Neuronal stem cell (in vitro differentiated cells): ENCODE measurements around the gene METTL16.
A peak's percentile ranks its signal among the peaks of the same experiment; 100 is the strongest.

ENCODE experiments used
- DNase-seq: peaks from one replicate; pipeline ENCODE4 v3.0.0-alpha.2; 2013; ENCODE audit warnings: low spot score
- H2AFZ ChIP-seq: one replicate; pipeline ENCODE4 v1.6.1; 2013; ENCODE audit warnings: mild to moderate bottlenecking, low read length, inconsistent platforms
- H2AK5ac ChIP-seq: 2 replicates; pipeline ENCODE4 v1.6.1; 2013; ENCODE audit warnings: low read depth, mild to moderate bottlenecking, inconsistent platforms, low read length, moderate library complexity, mixed read lengths
- H2BK120ac ChIP-seq: 2 replicates; pipeline ENCODE4 v1.6.1; 2013; ENCODE audit warnings: low read depth, mild to moderate bottlenecking, inconsistent platforms, low read length, moderate library complexity, mixed read lengths
- H2BK12ac ChIP-seq: one replicate; pipeline ENCODE4 v1.6.1; 2013; ENCODE audit warnings: low read length, inconsistent platforms
- H2BK15ac ChIP-seq: 2 replicates; pipeline ENCODE4 v1.6.1; 2013; ENCODE audit warnings: mild to moderate bottlenecking, low read length, inconsistent platforms, mixed read lengths
- H2BK5ac ChIP-seq: one replicate; pipeline ENCODE4 v1.6.1; 2013; ENCODE audit warnings: inconsistent platforms, mild to moderate bottlenecking, low read length, moderate library complexity
- H3K14ac ChIP-seq: one replicate; pipeline ENCODE4 v1.6.1; 2013; ENCODE audit warnings: low read length, inconsistent platforms
- H3K18ac ChIP-seq: 2 replicates; pipeline ENCODE4 v1.6.1; 2013; ENCODE audit warnings: low read length, inconsistent platforms
- H3K23ac ChIP-seq: 2 replicates; pipeline ENCODE4 v1.6.1; 2013; ENCODE audit warnings: low read depth, mild to moderate bottlenecking, mixed read lengths, low read length, inconsistent platforms; ENCODE audit not compliant: poor library complexity
- H3K27ac ChIP-seq: replicated peaks from 3 replicates; pipeline ENCODE4 v1.5.1; 2013; ENCODE audit warnings: low read length, inconsistent platforms
- H3K27me3 ChIP-seq, 3 experiments: 2 replicates each; pipeline ENCODE4 v1.6.1; 2013; ENCODE audit warnings: low read length in 3 of 3, mild to moderate bottlenecking in 2 of 3, inconsistent platforms in 1 of 3, low read depth in 1 of 3, mixed read lengths in 1 of 3, moderate library complexity in 1 of 3; ENCODE audit not compliant: control insufficient read depth in 3 of 3, insufficient read depth in 3 of 3
- H3K36me3 ChIP-seq, 2 donors: replicated peaks in 1 of 2; 2 replicates each; pipeline ENCODE4 v1.6.1; 2013; ENCODE audit warnings: low read length in 2 of 2; ENCODE audit not compliant: control insufficient read depth in 2 of 2, insufficient read depth in 2 of 2
- H3K4ac ChIP-seq: 2 replicates; pipeline ENCODE4 v1.6.1; 2013; ENCODE audit warnings: inconsistent platforms, mild to moderate bottlenecking, low read length, moderate library complexity
- H3K4me1 ChIP-seq, 2 donors: 1 replicate in 1 of 2; 2 replicates in 1 of 2; pipeline ENCODE4 v1.6.1; 2013; ENCODE audit warnings: low read length in 2 of 2, low read depth in 1 of 2; ENCODE audit not compliant: control insufficient read depth in 2 of 2, insufficient read depth in 1 of 2
- H3K4me2 ChIP-seq: one replicate; pipeline ENCODE4 v1.6.1; 2013; ENCODE audit warnings: mild to moderate bottlenecking, low read length, inconsistent platforms; ENCODE audit not compliant: insufficient read depth, poor library complexity, severe bottlenecking
- H3K4me3 ChIP-seq, 2 donors: 2 replicates each; pipeline ENCODE4 v1.5.1; 2013; ENCODE audit warnings: low read length in 2 of 2, mild to moderate bottlenecking in 2 of 2, inconsistent platforms in 1 of 2, moderate library complexity in 1 of 2
- H3K79me1 ChIP-seq: one replicate; pipeline ENCODE4 v1.6.1; 2013; ENCODE audit warnings: low read depth, mild to moderate bottlenecking, inconsistent platforms, low read length, moderate library complexity
- H3K9ac ChIP-seq: one replicate; pipeline ENCODE4 v1.6.1; 2013; ENCODE audit warnings: mild to moderate bottlenecking, low read depth, low read length, inconsistent platforms; ENCODE audit not compliant: poor library complexity
- H3K9me3 ChIP-seq, 2 donors: replicated peaks in 1 of 2; 2 replicates each; pipeline versions ENCODE3 to v1.6.1; 2013; ENCODE audit warnings: low read length in 2 of 2, mild to moderate bottlenecking in 2 of 2, inconsistent platforms in 1 of 2, low read depth in 1 of 2, mixed read lengths in 1 of 2, moderate library complexity in 1 of 2; ENCODE audit not compliant: control insufficient read depth in 2 of 2, insufficient read depth in 1 of 2
- H4K8ac ChIP-seq: one replicate; pipeline ENCODE4 v1.6.1; 2013; ENCODE audit warnings: low read depth, mild to moderate bottlenecking, inconsistent platforms, low read length, moderate library complexity
- H4K91ac ChIP-seq: one replicate; pipeline ENCODE4 v1.6.1; 2013; ENCODE audit warnings: low read length, low read depth, mild to moderate bottlenecking, inconsistent platforms; ENCODE audit not compliant: poor library complexity
- WGBS, 2 donors: extraction: QIAGEN DNeasy Blood & Tissue Kit; methylation state at CpG; one replicate each; pipeline ENCODE4 v1.1.7; 2013; ENCODE audit warnings: missing lambda C conversion rate in 2 of 2, mixed read lengths in 1 of 2; ENCODE audit not compliant: insufficient read length in 2 of 2, insufficient replicate concordance in 1 of 2; ENCODE audit errors: extremely low coverage in 2 of 2; 5-methylcytosine and 5-hydroxymethylcytosine counted together

METTL16 gene

GRCh38 chr17:2423271-2423670, 88.4 kb downstream of the METTL16 start:
- no peak overlapping the region for H3K4me2 ChIP-seq
- WGBS, 2 donors: no CpG with 5 or more reads among the region's 6 CpGs
- H3K14ac ChIP-seq: no peak overlapping the region
- no peak overlapping the region for H4K8ac ChIP-seq
- no peak overlapping the region for H3K4ac ChIP-seq
- no peak overlapping the region for H2BK12ac ChIP-seq
- no peak overlapping the region for H3K9ac ChIP-seq
- no peak overlapping the region for H3K18ac ChIP-seq
- DNase-seq: no peak
- peaks cover 16 to 62% of the 10 kb centered on the region in 2 donors for H3K36me3 ChIP-seq
- no peak overlapping the region for H2AFZ ChIP-seq
- no peak overlapping the region for H2BK120ac ChIP-seq
- H4K91ac ChIP-seq: no peak overlapping the region
- no peak overlapping the region for H2BK5ac ChIP-seq
- no peaks in the 10 kb centered on the region for H3K9me3 ChIP-seq
- no peak overlapping the region for H3K27ac ChIP-seq
- no peak overlapping the region for H2BK15ac ChIP-seq
- no peak overlapping the region for H2AK5ac ChIP-seq
- H3K4me3 ChIP-seq: no peak overlapping the region
- H3K27me3 ChIP-seq: no peaks in the 10 kb centered on the region
- no peak overlapping the region for H3K23ac ChIP-seq
- H3K79me1 ChIP-seq: no peaks in the 10 kb centered on the region
- H3K4me1 ChIP-seq: no peaks in the 10 kb centered on the region

- no peaks in the 10 kb centered on the region for H3K27me3 ChIP-seq
- H3K36me3 ChIP-seq: peaks cover 16 to 67% of the 10 kb centered on the region in 2 donors
These were observed 90.2 kb downstream of the METTL16 start for GRCh38 chr17:2421315-2422147.

GRCh38 chr17:2420176-2420575, 91.5 kb downstream of the METTL16 start:
- Histone ChIP-seq H3K4me3 (no peak overlapping the region), H2AFZ (no peak overlapping the region), H3K79me1 (no peaks in the 10 kb centered on the region), H3K4me1 (peaks cover 6 to 15% of the 10 kb centered on the region in 2 donors), H3K9ac (no peak overlapping the region), H3K18ac (no peak overlapping the region), H3K4ac (no peak overlapping the region), H3K9me3 (no peaks in the 10 kb centered on the region), H2BK5ac (no peak overlapping the region), H2AK5ac (no peak overlapping the region), H3K36me3 (peaks cover 17 to 60% of the 10 kb centered on the region in 2 donors), H4K8ac (no peak overlapping the region), H4K91ac (no peak overlapping the region), H3K23ac (no peak overlapping the region), H2BK12ac (no peak overlapping the region), H2BK15ac (no peak overlapping the region), H3K14ac (no peak overlapping the region), H3K4me2 (no peak overlapping the region), H3K27ac (no peak overlapping the region), H3K27me3 (no peaks in the 10 kb centered on the region), H2BK120ac (no peak overlapping the region)
- no peak for DNase-seq
- no CpG with 5 or more reads among the region's 12 CpGs for whole genome bisulfite sequencing, 2 donors

More at GRCh38 chr17:2421315-2422147, 90.2 kb downstream of the METTL16 start:
- Histone ChIP-seq H2BK15ac (no peak overlapping the region), H2AFZ (no peak overlapping the region), H3K79me1 (no peaks in the 10 kb centered on the region), H2BK12ac (no peak overlapping the region), H3K4me2 (no peak overlapping the region), H3K27ac (no peak overlapping the region), H3K18ac (no peak overlapping the region), H2BK120ac (no peak overlapping the region), H3K23ac (no peak overlapping the region), H3K4ac (no peak overlapping the region), H3K4me1 (peaks cover 4 to 12% of the 10 kb centered on the region in 2 donors), H3K4me3 (no peak overlapping the region), H4K8ac (peak overlapping the region; percentile 26), H3K14ac (no peak overlapping the region), H3K9me3 (no peaks in the 10 kb centered on the region), H3K9ac (no peak overlapping the region), H2BK5ac (no peak overlapping the region), H2AK5ac (no peak overlapping the region), H4K91ac (no peak overlapping the region)
- no CpG with 5 or more reads among the region's 27 CpGs for WGBS, 2 donors
- DNase-seq: no peak

- Histone ChIP-seq H4K91ac (no peak overlapping the region), H3K79me1 (peaks cover 4% of the 10 kb centered on the region), H2BK5ac (no peak overlapping the region), H3K4me3 (no peak overlapping the region), H2AFZ (no peak overlapping the region), H3K4ac (no peak overlapping the region), H2BK12ac (no peak overlapping the region), H3K18ac (no peak overlapping the region), H3K27me3 (no peaks in the 10 kb centered on the region), H2BK15ac (no peak overlapping the region), H3K9me3 (no peaks in the 10 kb centered on the region), H2AK5ac (no peak overlapping the region), H3K14ac (no peak overlapping the region), H3K9ac (no peak overlapping the region), H2BK120ac (no peak overlapping the region), H4K8ac (no peak overlapping the region), H3K23ac (no peak overlapping the region), H3K4me1 (peaks cover 6 to 15% of the 10 kb centered on the region in 2 donors), H3K36me3 (peaks cover 20 to 63% of the 10 kb centered on the region in 2 donors), H3K4me2 (no peak overlapping the region), H3K27ac (no peak overlapping the region)
- no CpG with 5 or more reads among the region's 6 CpGs for WGBS, 2 donors
- DNase-seq: no peak
These were observed 92.2 kb downstream of the METTL16 start for GRCh38 chr17:2419486-2419885.
